Loucy (cell line): ENCODE data around the gene PPFIBP2.

Source experiments
- EZH2phosphoT487 ChIP-seq: fragments of 200-600 bp; IDR thresholded peaks from 2 replicates; pipeline ENCODE4 v1.6.1; 2018; ENCODE audit warnings: antibody characterized with exemption, mild to moderate bottlenecking, moderate library complexity, borderline replicate concordance
- TF ChIP-seq, protein P1 (sequence below): fragments of 200-600 bp; sonication (generic); conservative IDR thresholded peaks from 2 replicates; pipeline ENCODE4 v1.5.1; 2014; ENCODE audit warnings: mild to moderate bottlenecking, antibody characterized with exemption, low read length

- TF ChIP-seq, protein P1, sequence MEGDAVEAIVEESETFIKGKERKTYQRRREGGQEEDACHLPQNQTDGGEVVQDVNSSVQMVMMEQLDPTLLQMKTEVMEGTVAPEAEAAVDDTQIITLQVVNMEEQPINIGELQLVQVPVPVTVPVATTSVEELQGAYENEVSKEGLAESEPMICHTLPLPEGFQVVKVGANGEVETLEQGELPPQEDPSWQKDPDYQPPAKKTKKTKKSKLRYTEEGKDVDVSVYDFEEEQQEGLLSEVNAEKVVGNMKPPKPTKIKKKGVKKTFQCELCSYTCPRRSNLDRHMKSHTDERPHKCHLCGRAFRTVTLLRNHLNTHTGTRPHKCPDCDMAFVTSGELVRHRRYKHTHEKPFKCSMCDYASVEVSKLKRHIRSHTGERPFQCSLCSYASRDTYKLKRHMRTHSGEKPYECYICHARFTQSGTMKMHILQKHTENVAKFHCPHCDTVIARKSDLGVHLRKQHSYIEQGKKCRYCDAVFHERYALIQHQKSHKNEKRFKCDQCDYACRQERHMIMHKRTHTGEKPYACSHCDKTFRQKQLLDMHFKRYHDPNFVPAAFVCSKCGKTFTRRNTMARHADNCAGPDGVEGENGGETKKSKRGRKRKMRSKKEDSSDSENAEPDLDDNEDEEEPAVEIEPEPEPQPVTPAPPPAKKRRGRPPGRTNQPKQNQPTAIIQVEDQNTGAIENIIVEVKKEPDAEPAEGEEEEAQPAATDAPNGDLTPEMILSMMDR: no peak
- no peak for TF ChIP-seq EZH2phosphoT487
Observed at GRCh38 chr11:7488681-7489080, 25.1 kb upstream of the PPFIBP2 start.
